Stimulated activated CD4-positive, alpha-beta T cell treated with anti-CD3 and anti-CD28 coated beads, Interleukin-2, amount 100 ng/mL, for 4 hours (primary cell): Measurements from ENCODE around the gene ATM.
"Not testable (repeated sequence)": the region's sequence is repeated elsewhere in the genome, so short reads cannot be mapped to it uniquely, and the experiment has no call there.

Experiments used
- DNase-seq: peaks from one replicate; pipeline ENCODE4 v3.0.0-alpha.2; 2020; ENCODE audit warnings: low read depth

Gene ATM

DNA sequence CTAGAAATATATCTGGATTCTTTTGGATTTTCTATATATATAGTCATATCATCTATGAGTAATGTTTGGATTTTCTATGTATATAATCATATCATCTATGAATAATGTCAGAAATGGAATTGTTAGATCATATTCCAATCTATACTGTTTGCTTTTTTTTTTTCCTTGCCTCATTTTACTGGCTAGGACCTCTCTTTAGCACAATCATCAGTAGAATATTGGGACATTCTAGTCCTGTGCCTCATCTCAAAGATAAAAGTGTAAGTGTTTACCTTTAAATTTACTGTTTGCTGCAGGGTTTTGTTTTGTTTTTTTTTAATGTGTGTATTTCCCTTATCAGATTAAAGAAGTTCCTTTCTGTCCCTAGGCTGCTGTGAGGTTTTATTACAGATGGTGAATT, 147.4 kb downstream of the ATM start:
- no peak for DNase-seq

GRCh38 chr11:108370990-108371389, 148.1 kb downstream of the ATM start:
- DNase-seq: no peak

DNA sequence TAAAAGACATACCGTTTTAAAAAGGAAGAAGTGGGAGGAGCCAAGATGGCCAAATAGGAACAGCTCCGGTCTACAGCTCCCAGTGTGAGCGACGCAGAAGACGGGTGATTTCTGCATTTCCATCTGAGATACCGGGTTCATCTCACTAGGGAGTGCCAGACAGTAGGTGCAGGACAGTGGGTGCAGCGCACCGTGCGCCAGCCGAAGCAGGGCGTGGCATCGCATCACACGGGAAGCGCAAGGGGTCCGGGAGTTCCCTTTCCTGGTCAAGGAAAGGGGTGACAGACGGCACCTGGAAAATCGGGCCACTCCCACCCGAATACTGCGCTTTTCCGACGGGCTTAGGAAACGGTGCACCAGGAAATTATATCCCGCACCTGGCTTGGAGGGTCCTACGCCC, 150.6 kb downstream of the ATM start:
- DNase-seq: not testable (repeated sequence)

DNA sequence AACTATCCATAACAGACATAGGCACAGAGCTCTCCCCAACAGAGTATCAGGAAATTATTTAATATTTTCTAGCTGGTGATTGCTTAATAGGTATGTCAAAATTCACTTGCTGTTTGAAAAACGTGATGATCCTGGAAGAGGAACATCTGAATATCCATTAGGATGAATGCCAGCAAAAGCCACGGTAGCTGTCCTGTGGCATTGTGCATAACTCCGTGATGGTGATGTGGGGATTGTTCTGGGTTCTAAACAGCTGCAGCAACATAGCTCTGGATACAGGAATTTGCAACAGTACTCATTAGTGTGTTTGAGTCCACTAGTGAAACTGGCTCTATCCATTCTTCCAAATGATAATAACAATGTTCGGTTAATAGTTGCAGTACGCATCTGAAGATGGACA, 165.7 kb downstream of the ATM start:
- DNase-seq: no peak

DNA sequence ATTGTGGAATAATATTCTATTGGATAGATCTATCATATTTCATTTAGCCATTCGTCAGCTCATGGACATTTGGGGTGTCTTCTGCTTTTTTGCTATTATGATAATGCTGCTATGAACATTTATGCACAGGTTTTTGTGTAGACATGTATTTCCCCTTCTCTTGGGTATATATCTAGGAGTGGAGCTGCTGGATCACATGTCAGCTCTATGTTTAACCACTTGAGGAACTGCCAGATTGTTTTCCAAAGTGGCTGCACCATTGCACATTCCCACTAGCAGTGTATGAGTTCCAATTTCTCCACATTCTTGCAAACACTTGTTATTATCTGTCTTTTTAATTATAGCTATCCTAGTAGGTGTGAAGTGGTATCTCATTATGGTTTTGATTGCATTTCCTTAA, 169.5 kb downstream of the ATM start:
- DNase-seq: no peak

GRCh38 chr11:108393046-108393445, 170.2 kb downstream of the ATM start:
- DNase-seq: no peak

DNA sequence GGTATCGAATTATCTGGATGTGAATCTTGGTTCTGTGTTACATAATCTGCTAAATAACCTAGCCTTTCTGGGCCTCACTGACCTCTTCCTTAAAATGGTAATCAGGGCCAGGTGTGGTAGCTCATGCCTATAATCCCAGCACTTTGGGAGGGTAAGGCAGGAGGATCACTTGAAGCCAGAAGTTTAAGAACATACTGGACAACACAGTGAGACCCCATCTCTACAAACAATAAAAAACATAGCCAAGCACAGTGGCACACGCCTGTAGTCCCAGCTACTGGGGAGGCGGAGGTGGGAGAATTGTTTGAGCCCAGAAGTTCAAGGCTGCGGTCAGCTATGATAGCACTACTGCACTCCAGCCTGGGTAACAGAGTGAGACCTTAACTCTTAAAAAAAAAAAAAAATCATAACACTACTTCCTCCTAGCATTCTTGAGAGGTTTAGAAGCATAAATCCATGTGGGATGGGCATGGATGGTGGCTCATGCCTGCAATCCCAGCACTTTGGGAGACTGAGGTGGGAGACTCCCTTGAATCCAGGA, 171.9 kb downstream of the ATM start:
- no peak for DNase-seq

DNA sequence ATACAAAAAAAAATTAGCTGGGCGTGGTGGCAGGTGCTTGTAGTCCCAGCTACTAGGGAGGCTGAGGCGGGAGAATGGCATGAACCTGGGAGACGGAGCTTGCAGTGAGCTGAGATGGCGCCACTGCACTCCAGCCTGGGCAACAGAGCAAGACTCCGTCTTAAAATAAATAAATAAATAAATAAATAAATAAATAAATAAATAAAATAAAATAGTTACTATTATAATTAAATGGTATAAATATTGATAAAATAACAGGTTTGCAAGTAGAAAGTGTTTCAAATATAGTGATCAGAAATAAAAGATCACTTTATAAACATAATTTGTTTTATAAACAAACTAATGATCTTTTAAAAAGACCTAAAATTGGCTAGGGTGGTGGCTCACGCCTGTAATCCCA, 173.8 kb downstream of the ATM start:
- DNase-seq: not testable (repeated sequence)

GRCh38 chr11:108398439-108398838, 175.6 kb downstream of the ATM start:
- no peak for DNase-seq

- no peak for DNase-seq
Measured at GRCh38 chr11:108402241-108402640, 179.4 kb downstream of the ATM start.

DNA sequence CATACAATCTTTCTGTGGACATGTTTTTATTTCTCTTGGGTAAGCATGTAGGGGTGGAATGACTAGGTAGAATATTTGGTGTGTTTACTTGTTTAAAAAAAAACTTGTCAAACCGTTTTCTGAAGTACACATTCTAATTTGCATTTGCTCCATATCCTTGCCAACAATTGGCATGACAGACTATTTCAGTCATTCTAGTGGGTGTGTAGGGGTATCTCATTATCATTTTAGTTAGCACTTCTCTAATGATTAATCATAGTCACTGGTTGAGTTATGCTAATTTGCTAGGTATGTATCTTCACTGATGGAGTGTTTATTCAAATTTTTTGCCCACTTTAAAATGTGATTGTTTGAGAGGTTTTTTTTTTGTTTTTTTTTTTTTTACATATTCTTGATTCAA, 180.2 kb downstream of the ATM start:
- no peak for DNase-seq

DNA sequence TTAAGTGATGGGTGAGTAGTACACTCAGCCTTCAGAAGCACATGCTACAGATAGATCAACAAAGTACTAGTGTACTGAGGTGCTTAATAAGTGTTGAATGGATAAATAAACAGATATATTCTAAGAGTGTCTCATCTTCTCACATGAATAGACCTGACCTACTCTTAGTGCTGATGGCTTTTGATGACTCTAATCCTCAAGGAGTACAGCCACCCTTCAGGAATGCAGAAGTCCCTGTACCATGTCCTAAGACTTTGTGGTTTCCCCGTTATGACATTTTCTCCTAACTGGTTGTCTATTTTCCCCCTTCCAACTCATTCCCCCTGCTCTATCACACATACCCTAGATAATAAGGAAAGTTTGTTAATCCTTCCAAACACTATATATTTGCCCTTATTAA, 182.8 kb downstream of the ATM start:
- DNase-seq: no peak

DNA sequence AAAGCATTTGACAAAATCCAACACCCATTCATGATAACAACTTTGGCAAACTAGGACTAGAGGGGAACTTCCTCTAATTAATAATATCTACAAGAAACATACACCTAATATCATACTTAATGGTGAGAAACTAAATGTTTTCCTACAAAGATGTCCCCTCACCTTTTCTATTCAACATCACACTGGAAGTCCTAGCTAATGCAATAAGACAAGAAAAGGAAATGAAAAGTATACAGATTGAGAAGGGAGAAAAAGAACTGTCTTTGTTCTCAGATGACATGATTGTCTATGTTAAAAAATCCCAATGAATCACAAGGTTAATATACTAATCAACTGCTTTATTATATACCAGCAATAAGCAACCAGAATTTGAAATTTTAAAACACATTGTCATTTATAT, 192.1 kb downstream of the ATM start:
- DNase-seq: no peak

DNA sequence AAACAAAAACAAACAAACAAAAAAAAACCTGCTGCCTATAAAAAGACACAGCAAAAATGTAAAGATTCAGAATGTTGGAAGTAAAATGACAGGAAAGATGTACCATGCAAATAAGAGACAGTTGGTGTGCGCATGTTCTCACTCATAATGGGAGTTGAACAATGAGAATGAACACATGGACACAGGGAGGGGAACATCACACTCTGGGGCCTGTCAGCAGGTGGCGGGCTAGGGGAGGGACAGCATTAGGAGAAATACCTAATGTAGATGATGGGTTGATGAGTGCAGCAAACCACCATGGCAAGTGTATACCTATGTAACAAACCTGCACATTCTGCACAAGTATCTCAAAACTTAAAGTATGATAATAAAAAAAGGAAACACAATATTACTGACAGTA, 194.7 kb downstream of the ATM start:
- not testable (repeated sequence) for DNase-seq
